Stimulated activated CD4-positive, alpha-beta T cell treated with anti-CD3 and anti-CD28 coated beads, Interleukin-12 subunit alpha, Interleukin-12 subunit beta, amount 100 ng/mL, for 4 hours (primary cell): ENCODE measurements around the gene CD34.
"Not testable (repeated sequence)": the region's sequence is repeated elsewhere in the genome, so short reads cannot be mapped to it uniquely, and the experiment has no call there.

Experiments used
- DNase-seq: peaks from one replicate; pipeline ENCODE4 v3.0.0-alpha.2; 2020

CD34 gene

DNA sequence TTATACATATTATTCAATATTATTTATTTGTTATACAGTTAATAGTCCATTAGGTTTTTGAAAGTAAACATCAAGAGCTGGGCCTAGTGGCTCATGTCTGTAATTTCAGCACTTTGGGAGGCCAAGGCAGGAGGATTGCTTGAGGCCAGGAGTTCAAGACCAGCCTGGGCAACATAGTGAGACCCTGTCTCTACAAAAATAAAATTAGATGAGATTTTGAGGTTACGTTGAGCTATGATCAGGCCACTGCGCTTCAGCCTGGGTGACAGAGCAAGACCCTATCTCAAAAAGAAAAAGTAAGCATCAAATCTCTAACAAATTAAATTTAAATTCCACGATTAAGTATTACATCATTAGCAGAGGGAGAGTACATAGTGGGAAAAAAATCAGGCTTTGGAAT, 15.0 kb upstream of the CD34 start:
- not testable (repeated sequence) for DNase-seq

DNA sequence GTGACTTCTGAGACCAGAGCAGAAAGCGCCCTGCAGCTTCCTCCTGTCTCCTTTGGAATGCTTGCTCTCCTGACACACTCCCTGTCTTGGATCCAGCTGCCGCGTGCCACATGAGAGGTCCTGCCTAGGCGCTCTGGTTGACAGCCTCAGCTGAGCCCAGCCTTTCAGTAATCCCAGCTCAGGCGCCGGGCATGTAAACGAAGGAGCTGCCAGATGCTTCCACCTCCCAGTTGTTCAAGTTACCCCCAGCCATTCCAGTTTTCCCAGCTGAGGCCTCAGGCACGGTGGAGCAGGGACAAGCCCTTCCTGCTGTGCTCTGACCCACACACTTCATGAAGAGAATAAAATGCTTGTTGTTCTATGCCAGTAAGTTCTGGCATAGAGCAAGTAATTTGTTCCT, 14.3 kb upstream of the CD34 start:
- no peak for DNase-seq

DNA sequence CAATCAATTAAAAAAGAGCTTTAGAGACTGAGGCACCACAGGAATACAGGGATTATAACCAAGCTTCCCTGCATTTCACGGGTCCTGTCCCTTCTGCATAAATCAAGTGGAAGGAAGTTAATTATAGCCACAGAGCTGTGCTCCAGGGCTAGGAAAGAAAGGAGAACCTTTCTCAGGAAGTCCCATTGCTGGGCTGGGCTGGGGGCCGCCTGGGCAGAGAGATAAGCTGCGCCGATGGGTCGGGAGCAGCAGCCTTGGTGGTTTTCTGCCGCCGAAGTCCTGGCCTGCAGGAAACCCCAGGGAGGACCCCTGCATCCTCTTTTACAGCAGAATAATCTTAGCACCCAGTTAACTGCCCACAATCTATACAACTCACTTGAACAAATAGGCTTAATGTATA, 12.6 kb upstream of the CD34 start:
- no peak for DNase-seq

DNA sequence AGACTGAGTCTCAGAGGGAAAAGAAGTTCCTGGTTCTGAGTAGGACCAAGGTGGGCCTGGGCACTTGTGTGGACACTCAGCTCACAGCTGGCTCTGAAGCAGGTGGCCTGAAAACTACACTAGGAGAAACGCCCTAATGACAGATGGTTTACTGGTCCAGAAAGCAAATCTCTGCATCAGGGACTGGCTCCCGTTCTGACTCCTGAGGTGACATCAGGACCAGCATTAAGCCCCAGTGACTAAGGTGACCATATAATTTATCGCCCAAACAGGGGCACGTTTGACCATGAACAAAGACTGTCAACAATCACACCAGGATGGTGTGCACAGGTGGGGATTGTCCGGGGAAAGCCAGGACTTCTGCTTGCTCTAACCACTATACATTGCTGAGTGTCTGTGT, 12.2 kb upstream of the CD34 start:
- DNase-seq: no peak

DNA sequence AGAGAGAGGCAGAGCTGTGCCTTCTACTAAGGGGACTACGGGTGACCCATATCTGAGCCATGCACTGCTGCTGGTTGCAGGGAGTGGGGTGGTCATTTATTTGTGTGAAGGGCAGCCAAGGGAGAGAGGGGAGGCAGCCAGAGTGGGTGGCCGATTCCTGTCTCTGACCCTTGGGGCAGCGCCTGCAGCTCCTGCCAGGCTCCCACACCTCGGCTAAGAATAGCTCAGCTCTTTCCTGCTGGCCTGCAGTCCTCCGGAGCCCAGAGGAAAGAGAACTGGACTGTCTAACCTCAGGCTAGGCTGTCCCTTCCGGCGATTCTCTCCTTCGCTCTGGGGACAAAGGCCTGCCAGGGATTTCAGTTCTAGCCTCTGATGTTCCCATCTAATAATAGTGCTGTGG, 11.6 kb upstream of the CD34 start:
- no peak for DNase-seq

DNA sequence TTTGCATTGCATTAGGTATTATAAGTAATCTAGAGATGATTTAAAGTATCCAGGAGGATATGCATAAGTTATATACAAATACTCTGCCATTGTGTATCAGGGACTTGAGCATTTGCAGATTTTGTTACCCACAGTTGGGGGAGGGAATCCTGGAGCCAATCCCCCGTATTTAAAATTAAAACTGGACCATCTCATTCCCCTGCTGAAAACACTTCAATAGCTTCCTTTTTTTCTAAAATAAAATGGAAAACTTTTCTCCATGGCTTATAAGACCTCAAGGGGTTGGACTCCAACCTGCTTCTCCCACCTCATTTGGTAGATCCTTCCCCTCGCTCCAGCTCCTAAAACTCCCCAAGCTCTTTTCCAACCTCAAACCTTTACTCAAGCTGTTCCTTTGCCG, 10.4 kb upstream of the CD34 start:
- DNase-seq: no peak

DNA sequence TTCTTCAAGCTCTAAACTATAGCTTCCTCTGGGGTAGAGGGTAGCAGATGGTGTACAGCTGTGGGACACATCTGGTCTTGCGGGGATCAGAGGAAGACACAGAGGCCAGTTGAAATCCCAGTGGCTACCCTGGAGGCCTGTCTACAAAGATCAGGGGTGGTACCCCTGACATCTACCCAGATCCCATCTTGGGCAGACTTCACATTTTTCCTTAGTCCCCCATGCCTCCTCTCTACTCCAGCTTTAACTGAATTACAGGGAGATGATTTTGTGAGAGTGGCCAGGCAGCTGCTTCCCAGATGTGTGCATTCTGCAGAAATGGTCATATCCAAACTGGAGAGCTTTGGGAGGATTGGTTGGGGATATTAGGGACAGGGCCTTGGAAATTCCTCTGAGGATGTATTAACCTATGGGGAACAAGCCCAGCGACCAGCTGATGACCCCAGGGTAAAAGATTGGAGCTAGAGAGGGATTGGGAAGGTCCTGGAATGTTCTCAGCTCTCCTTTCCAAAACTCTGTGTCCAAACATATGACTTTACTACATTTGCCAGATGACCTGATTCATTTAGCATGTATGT, 9.6 kb upstream of the CD34 start:
- DNase-seq: no peak

DNA sequence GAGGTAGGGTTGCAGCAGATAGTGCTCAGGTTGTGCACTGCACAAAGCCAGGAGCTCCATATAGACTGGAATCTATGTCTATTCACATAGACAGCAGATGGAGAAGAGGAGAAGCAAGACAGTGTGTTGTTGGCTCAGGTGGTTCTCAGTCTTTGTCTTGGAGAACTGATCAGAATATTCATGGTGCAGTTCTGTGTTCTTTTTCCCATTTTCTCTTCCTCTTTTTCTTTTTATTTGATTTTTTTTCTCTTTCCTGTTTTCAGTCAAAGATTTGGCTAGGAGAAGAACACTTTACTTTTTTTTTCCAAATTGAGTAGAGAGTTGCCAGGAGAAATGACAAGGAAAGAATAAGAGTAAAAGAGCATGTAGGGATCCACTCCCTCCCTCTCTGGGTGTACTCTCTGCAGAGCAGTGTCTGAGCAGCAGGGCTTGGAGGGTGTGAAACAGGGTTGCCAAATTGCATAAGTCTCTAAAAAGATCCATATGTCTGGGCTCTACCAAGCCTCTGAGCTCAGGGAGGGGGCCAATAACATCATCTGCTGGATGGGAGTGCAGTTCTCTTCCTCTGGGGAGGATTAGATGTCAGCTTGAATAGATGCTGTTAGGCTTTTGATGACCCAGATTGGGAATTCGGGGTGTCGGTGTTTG, 8.7 kb upstream of the CD34 start:
- DNase-seq: no peak

DNA sequence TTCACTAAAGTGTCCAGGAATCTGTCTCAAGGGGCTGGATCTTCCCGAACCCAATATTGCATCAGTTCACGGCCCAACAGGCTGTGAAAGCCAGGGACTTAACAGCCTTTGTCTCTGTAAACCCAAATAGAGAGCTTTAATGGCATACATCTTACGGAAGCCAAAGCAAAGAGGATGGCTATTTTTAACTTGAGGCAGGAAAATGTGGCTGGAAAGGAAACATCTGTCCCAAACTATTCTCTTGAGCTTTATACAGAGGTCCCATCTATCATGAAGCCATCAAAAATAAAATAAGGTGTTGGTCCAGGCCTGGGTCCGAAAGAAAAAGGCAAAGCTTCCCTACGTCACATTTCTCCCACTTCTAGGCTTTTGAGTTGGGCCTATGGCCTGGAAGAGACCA, 7.7 kb upstream of the CD34 start:
- DNase-seq: no peak

DNA sequence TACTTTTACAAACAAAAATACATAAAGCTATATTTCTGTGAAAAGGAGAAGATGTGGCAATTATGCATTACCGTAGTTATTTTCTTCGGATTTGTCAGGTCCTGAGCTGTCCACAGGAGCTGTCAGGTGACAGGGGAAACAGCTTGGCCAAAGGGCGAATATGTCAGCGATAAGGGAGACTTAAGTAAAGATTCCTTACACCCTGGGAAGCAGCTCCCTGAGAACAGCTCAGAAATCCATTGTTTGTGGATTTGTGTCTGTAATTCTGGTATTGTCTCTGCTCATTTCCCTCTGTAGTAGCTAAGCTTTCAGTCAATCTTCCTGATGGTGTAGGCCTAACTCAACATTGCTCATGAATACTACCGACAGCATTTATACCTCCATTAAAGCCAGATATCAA, 7.1 kb upstream of the CD34 start:
- DNase-seq: no peak

DNA sequence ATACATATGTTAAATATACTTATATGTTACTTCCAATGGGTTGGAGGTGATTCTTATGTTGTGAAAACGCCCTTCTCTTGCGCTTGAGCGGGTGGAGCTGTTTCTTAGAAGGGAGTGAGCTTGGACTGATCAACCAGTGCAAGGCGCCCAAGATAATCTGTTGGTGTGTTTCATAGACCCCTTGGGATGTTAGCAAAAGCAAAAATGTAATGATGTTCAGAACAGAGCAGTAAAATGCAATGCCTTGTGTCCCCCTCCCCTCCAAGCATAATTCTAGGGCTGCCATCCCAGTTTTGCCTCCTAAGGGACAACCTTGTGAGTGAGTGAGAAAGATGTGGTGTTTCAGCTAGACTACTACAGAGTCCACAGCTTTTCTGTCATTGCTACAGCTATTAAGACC, 6.2 kb upstream of the CD34 start:
- DNase-seq: no peak

DNA sequence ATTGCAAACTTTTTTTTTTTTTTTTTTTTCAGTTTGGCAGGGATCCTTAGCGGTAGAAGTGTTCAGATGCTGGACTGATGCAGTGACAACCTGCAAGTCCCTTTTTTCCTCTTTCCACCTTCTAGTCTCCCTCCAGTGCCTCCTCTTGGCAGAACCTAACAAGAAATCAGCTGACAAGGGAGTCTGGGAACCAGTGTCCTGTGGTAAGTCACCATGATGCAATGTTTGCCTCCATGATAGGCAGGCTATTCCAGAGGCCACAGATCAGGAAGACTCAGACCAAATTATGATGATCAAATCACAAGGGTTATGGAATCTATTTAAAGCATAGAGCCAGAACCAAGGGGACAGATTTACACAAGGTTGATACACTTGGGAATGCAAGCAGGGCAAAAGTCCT, 3.0 kb upstream of the CD34 start:
- DNase-seq: no peak

DNA sequence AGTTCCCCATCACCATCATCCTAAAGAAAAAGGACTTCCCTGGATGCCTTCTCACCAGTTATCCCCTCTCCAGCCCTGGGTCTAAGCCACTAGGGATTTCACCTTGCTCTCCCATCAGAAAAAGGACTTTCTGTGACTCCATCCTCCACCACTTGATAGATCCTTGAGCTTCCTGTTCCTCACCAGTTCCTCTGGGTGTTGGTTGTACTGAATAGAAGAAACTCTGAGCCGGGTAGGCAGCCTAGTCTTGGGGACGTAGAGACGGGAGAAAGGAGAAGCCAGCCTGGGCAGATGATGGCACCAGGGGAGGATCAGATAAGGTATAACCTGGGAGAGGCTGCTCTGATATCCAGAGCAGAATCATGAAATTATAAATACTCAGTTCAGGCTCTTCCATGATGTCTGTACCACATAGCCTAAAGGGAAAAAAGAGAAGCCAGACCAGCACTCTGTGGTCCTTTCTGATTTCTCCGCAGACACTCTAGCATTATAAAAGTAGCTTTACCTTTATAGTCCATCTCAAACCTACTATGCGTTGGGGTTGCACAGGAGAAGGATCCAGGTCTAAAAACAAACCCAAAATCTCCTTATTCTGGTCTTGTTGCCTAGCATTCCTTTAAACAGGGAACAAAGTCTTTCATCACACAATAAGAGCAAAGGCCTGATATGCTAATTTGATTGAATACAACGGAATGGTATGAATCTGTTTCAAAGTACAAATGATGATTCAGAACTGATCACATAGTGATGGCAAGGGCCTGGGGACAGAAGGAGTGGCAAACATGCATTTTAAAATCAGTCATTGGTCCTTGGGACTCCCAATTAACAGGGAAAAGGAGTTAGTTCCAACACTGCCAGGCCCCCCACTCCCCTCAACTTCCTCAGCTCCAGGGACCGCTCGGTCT, 1.2 kb upstream of the CD34 start:
- DNase-seq: no peak

DNA sequence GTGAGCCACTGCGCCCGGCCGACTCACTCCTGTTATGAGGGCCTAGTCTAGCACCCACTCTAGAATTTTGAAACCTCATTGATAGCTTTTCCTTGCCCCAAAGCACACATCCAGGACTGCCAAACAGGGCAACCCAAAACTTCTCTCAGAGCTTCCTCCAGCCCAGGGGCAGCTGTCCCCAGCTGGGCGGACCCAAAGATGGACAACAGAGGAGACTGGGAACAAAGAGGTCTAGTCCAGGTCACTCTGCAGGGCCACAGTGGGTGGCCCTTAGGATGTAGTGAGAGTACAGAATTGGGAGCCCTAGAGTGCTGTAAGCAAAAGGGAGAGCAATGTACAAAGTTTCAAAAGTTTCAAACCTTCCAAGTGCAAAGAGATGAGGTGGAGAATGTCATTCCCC, 1.2 kb downstream of the CD34 start:
- DNase-seq: no peak

DNA sequence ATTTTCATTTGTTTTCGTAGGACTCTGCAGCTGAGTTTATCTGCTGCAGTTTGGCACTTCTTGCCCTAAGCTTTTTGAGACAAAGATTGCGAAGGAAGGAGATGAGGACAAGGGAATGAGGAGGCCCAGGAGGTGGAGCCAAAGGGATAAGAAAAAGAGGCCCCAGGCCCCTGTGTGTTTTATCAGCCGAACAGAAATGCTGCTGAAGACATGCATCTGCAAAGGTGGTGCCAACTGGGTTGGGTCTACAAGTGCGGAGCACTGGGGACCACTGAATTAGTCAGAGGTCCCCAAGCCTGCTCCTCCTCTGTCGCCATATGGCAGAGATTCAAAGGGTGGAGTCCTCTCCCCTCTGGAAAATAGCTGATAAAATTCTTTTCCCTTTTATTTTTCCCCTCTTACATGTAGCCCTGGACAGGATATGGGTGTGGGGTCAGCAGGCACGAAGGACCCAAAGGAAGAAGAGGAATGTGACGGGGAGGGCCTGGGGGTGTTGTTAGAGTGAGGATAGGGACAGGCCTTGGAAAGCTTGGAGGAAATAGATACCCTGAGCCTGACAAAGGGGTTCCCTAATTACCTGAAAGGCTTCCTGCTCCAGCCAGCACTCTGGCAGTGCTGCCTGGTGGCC, 2.7 kb downstream of the CD34 start:
- DNase-seq: no peak

DNA sequence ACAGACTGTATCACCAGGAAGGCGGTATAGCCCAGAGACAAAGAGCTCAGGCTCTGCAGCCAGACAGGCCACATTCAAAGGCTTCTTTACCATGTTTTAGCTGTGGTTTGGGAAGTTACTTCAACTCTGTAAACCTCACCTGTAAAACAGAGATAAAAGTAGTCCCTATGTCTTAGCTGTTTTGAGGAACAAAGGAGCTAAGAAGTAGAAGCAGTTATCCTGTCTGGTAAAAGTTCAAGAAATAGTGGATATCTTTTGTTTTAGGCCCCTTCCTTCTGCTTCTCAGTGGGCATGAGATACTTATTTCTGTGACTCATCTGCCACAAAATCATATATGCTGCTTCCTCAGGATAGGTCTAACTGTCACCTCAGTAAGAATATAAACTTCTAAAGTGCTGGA, 6.5 kb downstream of the CD34 start:
- DNase-seq: no peak

DNA sequence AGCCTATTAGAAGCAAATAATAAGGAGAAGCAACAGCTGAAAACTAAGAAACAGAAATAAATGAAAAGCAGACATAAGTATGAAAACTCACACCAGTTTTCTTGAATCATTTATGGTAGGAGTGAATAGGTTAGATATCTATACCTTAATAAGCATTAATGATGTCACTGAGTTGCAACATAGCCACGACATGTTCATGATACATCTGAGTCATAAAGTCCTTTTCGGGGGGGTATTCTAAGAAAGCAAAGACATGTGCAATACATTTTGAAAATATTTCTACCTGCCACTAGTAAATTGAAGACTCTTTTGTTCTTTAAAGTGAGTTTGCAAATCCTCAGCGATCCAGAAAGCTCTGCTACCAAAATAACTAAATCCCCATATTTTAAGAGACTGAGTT, 7.2 kb downstream of the CD34 start:
- no peak for DNase-seq

DNA sequence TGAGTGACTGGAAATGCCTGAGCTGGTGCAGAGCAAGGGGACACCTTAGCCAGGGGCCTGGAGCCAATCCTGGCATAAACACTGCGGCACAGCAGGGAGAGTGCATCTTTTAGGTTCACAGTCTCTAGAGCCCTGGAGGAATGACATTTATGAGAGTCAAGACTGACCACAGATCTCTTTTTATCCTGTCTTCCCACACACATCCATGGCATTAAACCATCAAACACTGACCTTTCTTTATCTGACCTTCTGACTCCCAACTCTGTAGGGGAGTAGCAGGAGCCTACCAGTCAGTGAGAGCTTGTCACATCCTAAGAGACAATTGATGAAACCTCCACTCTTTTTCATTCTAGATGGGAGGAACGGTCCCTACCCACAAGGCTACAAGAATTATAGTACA, 7.9 kb downstream of the CD34 start:
- no peak for DNase-seq

DNA sequence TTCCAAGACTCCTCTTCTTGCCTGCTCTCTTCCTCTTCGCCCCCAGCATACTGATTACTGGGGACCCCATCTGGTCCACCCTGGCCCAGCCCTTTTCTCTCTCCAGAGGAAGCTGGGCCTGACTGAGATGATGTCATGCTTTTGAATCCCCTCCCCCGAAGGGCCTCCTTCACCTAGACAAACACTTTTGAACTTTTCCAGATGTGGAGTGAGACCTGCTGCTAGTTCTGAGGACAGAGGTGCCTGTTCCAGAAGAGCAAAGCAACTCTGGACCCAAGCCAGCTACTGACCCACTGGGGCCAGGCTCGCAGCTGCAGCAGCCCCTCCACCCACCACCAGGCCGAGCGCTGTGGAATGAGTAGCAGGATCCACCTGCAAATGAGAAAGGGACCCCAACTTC, 8.4 kb downstream of the CD34 start:
- DNase-seq: no peak

DNA sequence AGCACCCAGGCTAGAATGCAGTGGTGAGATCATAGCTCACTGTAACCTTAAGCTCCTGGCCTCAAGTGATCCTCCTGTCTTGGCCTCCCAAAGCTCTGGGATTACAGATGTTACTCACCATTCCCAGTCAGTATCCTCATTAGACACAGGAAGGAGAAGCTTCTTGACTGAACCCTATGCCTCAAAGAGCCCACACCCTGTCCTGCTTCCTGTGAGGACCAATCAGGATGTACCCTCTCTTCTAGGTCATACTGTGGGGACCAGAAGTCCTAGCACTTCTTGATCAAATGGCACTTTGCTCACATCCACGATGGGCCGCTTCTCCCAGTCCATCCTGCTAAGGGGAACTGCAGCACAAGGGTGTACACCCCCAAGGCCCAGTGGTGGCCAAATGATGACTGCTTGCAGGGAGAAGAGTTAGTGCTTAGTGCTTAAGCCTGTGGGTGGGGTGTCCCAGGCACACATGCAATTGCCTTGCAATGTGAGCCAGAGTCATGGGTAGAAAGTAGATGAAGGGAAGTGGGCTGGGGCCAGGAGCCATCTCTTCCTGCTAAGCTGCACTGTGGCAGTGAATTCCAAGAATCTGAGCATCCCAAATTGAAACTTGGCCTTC, 9.8 kb downstream of the CD34 start:
- no peak for DNase-seq

DNA sequence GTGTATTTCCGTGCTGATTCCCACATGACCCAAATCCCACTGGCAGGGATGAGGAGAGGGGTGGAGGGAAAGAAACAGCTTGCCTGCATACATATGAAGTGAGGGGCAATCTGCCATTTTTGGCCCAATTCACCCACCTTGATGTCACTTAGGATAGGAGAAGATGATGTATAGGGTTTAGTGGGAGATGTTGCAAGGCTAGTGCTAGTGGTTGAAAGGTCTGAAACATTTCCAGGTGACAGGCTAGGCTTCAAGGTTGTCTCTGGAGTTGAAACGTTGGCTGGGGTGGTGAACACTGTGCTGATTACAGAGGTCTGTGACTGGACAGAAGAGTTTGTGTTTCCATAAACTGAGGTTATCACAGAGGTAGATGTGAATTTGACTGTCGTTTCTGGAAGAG, 12.1 kb downstream of the CD34 start:
- no peak for DNase-seq

DNA sequence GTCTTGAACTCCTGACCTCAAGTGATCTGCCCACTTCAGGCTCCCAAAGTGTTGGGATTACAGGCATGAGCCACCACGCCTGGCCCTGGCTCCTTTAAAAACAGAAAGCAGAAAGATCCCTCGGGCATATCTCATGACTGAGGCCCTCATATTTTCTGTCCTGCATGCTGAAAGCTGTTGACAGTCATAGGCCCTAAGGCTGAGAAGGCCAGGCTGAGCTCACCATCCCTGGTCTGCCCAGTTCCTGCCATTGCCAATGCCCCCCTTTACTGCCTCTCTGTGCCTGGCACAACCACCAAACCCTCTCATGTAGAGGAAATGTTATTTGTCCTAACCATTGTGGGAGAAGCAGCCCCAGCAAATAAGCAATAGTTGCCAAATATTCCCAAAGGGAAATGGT, 12.7 kb downstream of the CD34 start:
- no peak for DNase-seq

DNA sequence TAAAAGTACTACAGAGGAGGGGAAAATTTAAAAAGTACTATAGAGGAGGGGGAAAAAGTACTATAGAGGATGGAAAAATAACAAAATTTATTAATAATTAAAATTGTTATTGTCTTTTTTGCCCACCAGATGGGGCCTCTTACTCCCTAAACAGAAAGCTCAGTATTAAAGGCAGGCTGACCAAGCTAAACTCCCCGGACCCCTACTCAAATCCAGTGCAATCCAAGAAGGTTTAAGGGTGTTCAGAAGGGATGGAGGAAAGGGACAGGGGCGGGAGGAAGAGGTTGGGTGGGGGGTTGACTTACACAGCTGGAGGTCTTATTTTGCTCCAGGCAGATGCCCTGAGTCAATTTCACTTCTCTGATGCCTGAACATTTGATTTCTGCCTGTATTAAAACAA, 13.7 kb downstream of the CD34 start:
- no peak for DNase-seq

DNA sequence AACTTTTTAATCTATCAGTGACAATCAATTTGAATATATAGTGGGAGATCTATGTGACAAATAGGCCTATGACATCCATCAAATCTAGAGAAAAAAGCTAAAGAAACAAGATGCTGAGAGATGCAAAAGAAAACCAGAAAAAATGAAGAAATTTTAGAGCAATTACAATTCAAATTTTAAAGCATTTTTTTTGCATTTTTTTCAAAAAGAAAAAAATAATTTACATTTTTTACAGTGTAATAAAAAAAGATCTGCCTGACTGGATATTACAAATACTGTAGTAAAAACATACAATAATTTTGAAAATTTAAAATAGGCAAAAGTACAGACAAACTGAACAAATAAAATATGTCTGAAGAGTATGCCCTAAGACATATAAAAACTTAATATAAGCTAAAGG, 14.4 kb downstream of the CD34 start:
- DNase-seq: no peak
